ENCODE data around the gene ZSCAN10. TPM values are rescaled to one million over a fixed set of nuclear protein-coding genes. Genes with fewer than 3 reads are reported as not detected.

The ZSCAN10 gene
- total RNA-seq, 1 donor, result not detected

DNA sequence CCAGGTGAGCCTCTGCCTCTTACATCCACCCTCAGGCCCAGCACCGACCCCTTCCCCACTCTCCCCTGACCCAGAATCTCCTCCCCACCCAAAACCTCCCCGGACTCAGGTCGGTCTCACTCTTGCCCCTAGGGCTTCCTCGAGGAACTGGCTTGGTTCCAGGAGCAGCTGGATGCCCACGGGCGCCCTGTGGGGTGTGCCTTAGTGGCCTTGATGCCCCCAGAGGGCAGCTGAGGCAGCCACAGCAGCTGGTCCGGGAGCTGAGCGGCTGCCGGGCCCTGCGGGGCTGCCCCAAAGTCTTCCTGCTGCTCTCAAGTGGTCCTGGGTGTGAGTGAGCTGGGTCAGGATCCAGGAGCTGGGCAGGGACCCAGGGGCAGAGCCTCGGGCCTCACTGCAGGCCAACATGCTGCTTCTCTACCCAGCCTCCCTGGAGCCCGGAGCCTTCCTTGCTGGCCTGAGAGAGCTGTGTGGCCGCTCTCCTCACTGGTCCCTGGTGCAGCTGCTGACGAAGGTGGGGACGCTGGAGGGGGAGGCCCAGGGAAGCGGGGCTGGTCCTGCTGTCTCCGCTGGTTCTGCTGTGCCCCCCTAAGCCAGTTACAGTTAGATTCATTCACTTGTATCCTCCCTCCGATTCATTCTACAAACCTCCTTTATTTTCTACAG, 45.4 kb upstream of the ZSCAN10 start:
- TF ChIP-seq CTCF (IDR thresholded peaks at IDR 0.05; ENCODE audit: insufficient read depth, low read depth, low read length), result no peak
- no peak overlapping the region for H3K4me3 ChIP-seq (ENCODE audit: low read depth, low read length)
- DNase-seq (ENCODE audit: low read depth), result no peak

- no peak for DNase-seq (ENCODE audit: low read depth)
- TF ChIP-seq CTCF (IDR thresholded peaks at IDR 0.05; ENCODE audit: insufficient read depth, low read depth, low read length), result no peak
- H3K4me3 ChIP-seq (ENCODE audit: low read depth, low read length), result no peak overlapping the region
Observed at GRCh38 chr16:3143598-3144320, 44.7 kb upstream of the ZSCAN10 start.

DNA sequence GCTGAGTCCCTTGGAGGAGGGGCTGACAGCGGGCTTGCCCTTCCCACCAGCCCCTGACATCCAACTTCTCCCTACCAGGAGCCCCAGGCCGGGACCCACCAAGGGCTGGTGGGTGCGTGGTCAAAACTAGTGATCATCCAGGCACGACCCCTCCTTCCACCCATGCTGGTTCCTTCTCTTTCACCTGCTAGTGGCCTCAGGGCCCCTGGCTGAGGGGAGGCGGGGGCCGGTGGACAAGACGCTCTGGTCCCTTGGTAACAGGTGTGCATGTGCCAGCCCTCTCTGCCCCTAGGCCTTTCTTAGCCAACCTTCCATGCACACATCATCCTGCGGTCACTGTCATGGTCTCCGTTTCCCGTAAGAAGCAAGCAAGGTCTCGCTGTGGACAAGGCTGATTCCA, 44.1 kb upstream of the ZSCAN10 start:
- no peak for DNase-seq (ENCODE audit: low read depth)
- TF ChIP-seq CTCF (IDR thresholded peaks at IDR 0.05; ENCODE audit: insufficient read depth, low read depth, low read length), result no peak
- H3K4me3 ChIP-seq (ENCODE audit: low read depth, low read length), result no peak overlapping the region

DNA sequence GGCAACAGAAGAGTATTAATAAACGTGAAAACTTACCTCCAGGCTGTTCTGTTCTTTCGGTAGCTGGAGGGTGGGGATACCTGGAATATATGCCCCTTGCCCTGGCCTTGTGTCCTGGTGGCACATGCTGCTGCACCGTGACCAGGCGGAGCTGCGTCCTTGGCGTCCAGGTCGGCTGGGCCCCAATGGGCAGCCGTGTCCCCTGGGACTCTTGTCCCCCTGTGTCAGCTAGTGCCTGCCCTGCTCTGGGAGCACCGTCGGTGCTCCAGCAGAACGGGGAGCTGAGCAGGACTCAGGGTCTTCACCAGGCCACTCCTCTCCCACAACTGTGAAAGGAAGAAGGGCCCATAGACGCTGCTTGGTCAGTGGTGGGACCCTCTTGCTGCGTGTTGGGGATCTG, 43.7 kb upstream of the ZSCAN10 start:
- no peak overlapping the region for H3K4me3 ChIP-seq (ENCODE audit: low read depth, low read length)
- no peak for TF ChIP-seq CTCF (IDR thresholded peaks at IDR 0.05; ENCODE audit: insufficient read depth, low read depth, low read length)
- DNase-seq (ENCODE audit: low read depth), result no peak

- no peak overlapping the region for H3K4me3 ChIP-seq (ENCODE audit: low read depth, low read length)
- DNase-seq (ENCODE audit: low read depth), result no peak
- no peak for TF ChIP-seq CTCF (IDR thresholded peaks at IDR 0.05; ENCODE audit: insufficient read depth, low read depth, low read length)
Observed at GRCh38 chr16:3142327-3142726, 43.2 kb upstream of the ZSCAN10 start.

DNA sequence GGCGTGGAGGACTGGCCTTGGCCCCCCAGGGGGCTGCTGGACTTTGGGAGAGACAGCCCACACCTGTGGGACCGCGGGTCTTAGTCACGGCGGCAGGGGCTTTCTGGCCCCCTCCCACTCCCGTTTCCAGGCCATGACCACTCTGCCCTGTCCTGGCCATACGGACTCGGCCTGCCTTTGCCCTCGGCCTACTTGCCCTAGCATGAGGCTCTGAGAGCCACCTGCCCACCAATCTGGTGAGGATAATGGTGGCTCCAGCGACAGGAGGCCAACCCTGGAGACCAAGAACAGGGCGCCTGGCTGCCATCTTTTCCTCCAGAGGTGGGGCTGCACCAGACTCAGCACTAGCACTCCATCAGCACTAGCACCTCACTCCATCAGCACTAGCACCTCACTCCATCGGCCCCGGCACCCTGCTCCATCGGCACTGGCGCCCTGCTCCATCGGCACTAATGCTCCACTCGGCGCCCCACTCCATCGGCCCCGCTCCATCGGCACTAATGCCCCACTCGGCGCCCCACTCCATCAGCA, 42.8 kb upstream of the ZSCAN10 start:
- H3K4me3 ChIP-seq (ENCODE audit: low read depth, low read length), result no peak overlapping the region
- no peak for TF ChIP-seq CTCF (IDR thresholded peaks at IDR 0.05; ENCODE audit: insufficient read depth, low read depth, low read length)
- no peak for DNase-seq (ENCODE audit: low read depth)

All from fibroblast of villous mesenchyme (primary cell).